Neutrophil (primary cell): ENCODE results near the gene FBXL2.

Experiments
- H3K27ac ChIP-seq: fragments of 200-600 bp; sonication (generic); 2 replicates; pipeline ENCODE4 v1.5.1; 2016; ENCODE audit warnings: mild to moderate bottlenecking, moderate library complexity
- H3K27me3 ChIP-seq: fragments of 200-600 bp; sonication (generic); 2 replicates; pipeline ENCODE4 v1.6.0; 2016; ENCODE audit warnings: mild to moderate bottlenecking
- H3K36me3 ChIP-seq: fragments of 200-600 bp; sonication (generic); 2 replicates; pipeline ENCODE4 v1.5.1; 2017
- H3K4me1 ChIP-seq, 2 experiments: fragments of 200-600 bp in 1 of 2; sonication (generic) in 1 of 2; 1 replicate in 1 of 2; 2 replicates in 1 of 2; pipeline versions ENCODE4 v1.5.1 to v1.6.1; 2013 to 2016; ENCODE audit warnings: low read depth in 1 of 2, low read length in 1 of 2, mild to moderate bottlenecking in 1 of 2, moderate library complexity in 1 of 2; ENCODE audit not compliant: control insufficient read depth in 1 of 2, insufficient read depth in 1 of 2
- H3K4me3 ChIP-seq, 2 experiments: fragments of 200-600 bp in 1 of 2; sonication (generic) in 1 of 2; 1 replicate in 1 of 2; 2 replicates in 1 of 2; pipeline ENCODE4 v1.5.1; 2013 to 2016; ENCODE audit warnings: low read depth in 1 of 2, low read length in 1 of 2, mild to moderate bottlenecking in 1 of 2, moderate library complexity in 1 of 2
- H3K9me3 ChIP-seq: fragments of 200-600 bp; sonication (generic); 2 replicates; pipeline ENCODE4 v1.5.1; 2016
- TF ChIP-seq, protein P1 (sequence below): fragments of 200-600 bp; sonication (generic); IDR thresholded peaks from 2 replicates; pipeline ENCODE4 v1.5.1; 2016; ENCODE audit warnings: antibody characterized with exemption

FBXL2 gene

DNA sequence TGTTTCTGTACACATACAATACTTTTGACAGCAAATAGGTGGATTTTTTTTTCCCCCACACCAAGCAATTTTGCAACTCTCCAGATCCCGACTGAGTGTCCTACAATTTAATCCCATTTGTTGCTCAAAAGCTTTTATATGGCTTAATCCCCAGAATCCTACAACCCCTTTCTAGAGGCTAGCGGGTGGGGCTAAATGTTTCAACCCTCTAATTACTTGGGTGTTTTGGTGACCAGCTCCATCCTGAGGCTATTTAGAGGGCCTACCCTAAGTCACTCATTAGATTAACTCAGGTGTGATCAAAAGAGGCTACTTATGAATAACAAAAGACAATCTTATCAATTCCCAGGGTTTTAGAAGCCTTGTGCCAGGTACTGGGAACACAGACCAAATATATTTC is 21.0 kb upstream of the FBXL2 start:
- Histone ChIP-seq H3K27ac (no peak overlapping the region), H3K4me3 (no peak overlapping the region), H3K27me3 (no peaks in the 10 kb centered on the region), H3K4me1 (no peaks in the 10 kb centered on the region), H3K36me3 (no peaks in the 10 kb centered on the region), H3K9me3 (no peaks in the 10 kb centered on the region)
- TF ChIP-seq, protein P1, sequence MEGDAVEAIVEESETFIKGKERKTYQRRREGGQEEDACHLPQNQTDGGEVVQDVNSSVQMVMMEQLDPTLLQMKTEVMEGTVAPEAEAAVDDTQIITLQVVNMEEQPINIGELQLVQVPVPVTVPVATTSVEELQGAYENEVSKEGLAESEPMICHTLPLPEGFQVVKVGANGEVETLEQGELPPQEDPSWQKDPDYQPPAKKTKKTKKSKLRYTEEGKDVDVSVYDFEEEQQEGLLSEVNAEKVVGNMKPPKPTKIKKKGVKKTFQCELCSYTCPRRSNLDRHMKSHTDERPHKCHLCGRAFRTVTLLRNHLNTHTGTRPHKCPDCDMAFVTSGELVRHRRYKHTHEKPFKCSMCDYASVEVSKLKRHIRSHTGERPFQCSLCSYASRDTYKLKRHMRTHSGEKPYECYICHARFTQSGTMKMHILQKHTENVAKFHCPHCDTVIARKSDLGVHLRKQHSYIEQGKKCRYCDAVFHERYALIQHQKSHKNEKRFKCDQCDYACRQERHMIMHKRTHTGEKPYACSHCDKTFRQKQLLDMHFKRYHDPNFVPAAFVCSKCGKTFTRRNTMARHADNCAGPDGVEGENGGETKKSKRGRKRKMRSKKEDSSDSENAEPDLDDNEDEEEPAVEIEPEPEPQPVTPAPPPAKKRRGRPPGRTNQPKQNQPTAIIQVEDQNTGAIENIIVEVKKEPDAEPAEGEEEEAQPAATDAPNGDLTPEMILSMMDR, result no peak

DNA sequence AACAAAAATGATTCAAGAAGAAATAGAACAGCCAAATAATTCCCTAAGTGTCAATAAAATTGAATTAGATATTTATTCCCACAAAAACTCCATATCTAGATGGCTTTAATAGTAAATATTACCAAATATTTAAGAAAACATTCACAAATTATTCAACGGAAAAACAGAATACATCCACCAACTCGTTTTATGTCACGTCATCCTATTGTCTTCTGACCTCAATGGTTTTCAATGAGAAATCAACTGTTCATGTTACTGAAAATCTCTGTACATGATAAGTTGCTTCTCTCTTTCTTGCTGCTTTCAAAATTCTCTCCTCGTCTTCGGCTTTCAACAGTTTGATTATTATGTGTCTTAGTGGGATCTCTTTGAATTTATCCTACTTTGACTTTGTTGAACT is 17.1 kb upstream of the FBXL2 start:
- H3K4me1 ChIP-seq, result no peaks in the 10 kb centered on the region
- H3K36me3 ChIP-seq, result no peaks in the 10 kb centered on the region
- no peaks in the 10 kb centered on the region for H3K9me3 ChIP-seq
- no peaks in the 10 kb centered on the region for H3K27me3 ChIP-seq
- no peak overlapping the region for H3K27ac ChIP-seq
- TF ChIP-seq, protein P1, result no peak
- H3K4me3 ChIP-seq, result no peak overlapping the region

GRCh38 chr3:33269385-33269784 is 7.9 kb upstream of the FBXL2 start:
- Histone ChIP-seq H3K27me3 (no peaks in the 10 kb centered on the region), H3K4me3 (no peak overlapping the region), H3K9me3 (no peaks in the 10 kb centered on the region), H3K27ac (no peak overlapping the region), H3K4me1 (no peaks in the 10 kb centered on the region), H3K36me3 (no peaks in the 10 kb centered on the region)
- TF ChIP-seq, protein P1, result no peak

DNA sequence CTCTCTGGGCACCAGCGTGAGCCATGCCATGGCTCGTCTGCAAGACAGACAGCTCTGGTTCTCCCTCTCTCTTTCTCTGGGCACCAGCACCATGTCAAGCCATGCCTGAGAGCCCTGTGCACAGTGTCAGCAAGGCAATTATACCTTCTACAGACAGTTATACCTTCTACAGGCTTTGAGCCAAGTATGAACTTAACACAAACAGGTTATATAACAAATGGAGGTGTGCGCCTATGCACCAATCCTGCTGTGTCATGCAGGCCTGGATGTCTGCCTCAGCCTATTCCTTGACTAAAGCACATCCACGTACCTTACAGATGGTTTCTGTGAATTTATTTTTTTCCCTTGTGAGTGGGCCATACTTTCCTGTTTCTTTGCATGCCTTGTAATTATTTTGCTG is 5.9 kb upstream of the FBXL2 start:
- no peak overlapping the region for H3K4me3 ChIP-seq
- H3K27ac ChIP-seq, result no peak overlapping the region
- H3K36me3 ChIP-seq, result no peaks in the 10 kb centered on the region
- no peaks in the 10 kb centered on the region for H3K9me3 ChIP-seq
- TF ChIP-seq, protein P1, result no peak
- H3K4me1 ChIP-seq, result no peaks in the 10 kb centered on the region
- H3K27me3 ChIP-seq, result peaks cover 5% of the 10 kb centered on the region

- TF ChIP-seq, protein P1, result no peak
- Histone ChIP-seq H3K4me1 (peaks cover 0 to 5% of the 10 kb centered on the region in 2 experiments), H3K27me3 (peaks cover 28% of the 10 kb centered on the region), H3K27ac (no peak overlapping the region), H3K9me3 (no peaks in the 10 kb centered on the region), H3K4me3 (no peak overlapping the region), H3K36me3 (no peaks in the 10 kb centered on the region)
Observed at GRCh38 chr3:33273628-33274027, 3.6 kb upstream of the FBXL2 start.

DNA sequence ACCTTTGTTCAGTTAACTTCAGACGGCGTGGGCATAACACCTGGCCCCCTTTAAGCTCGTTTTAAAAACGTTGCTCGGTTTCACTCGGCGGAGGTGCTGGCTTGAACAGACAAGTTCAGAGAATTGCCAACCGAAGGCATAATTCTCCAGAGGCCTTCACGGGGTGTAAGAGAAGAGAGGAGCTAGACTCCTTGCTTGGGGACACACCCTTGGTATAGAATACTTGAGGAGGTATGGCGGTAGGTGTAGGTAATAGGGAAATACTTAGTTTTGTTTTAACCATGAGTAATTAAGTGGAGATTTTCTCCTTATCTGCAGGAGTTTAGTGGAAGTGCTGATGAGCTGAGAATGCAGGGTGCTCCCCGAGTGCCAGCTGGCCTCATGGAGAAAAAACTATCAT is 921 bp downstream of the FBXL2 start:
- Histone ChIP-seq H3K36me3 (no peaks in the 10 kb centered on the region), H3K9me3 (no peaks in the 10 kb centered on the region), H3K4me3 (no peak overlapping the region), H3K27ac (no peak overlapping the region), H3K4me1 (peaks cover 0 to 5% of the 10 kb centered on the region in 2 experiments), H3K27me3 (peaks cover 46% of the 10 kb centered on the region)
- TF ChIP-seq, protein P1, result no peak
